K562 (cell line): ENCODE measurements around the gene BDKRB2. TPM values are rescaled to one million over a fixed set of nuclear protein-coding genes. Genes with fewer than 3 reads are reported as not detected.

Source experiments
- ATAC-seq: fragments of 200-7000 bp; cut with Tn5 transposase; 3 replicates; pipeline ENCODE4 v1.9.1; 2020; ENCODE audit warnings: moderate library complexity
- BruUV-seq: library from RNA; stranded (reverse); fragments of 400-500 nt; replicated peaks from 2 replicates; lab custom pipeline; 2021; lab: Mats Ljungman, UMichigan
- CTCF ChIA-PET: fragments of 300-600 bp; formaldehyde crosslinking; extraction: SDS; loops from one replicate; lab custom pipeline; 2021; ENCODE audit warnings: low intra/inter-chr PET ratio; lab: Yijun Ruan, JAX
- POLR2A ChIA-PET: fragments of 300-600, 350-650 bp; sonication (Branson Sonifier 250); formaldehyde crosslinking; extraction: SDS; loops from one replicate; lab custom pipeline; 2021; ENCODE audit warnings: antibody characterized with exemption, inconsistent platforms; lab: Yijun Ruan, JAX
- DNase-seq, 4 experiments: peaks; one replicate each; pipeline versions ENCODE4 v3.0.0 to v3.0.0-alpha.2; 2011 to 2018; ENCODE audit warnings: low spot score in 3 of 4, mixed read lengths in 3 of 4; ENCODE audit errors: extremely low read depth in 1 of 4
- FAIRE-seq: peaks from 2 replicates; lab custom pipeline; 2011; peaks lifted over from hg19 to GRCh38; lab: Jason Lieb, UNC
- H2AFZ ChIP-seq: 2 replicates; pipeline ENCODE4 v1.6.0; 2011; ENCODE audit warnings: low read depth, low read length, control low read depth, inconsistent platforms
- H3K27ac ChIP-seq: fragments of 200-600 bp; 3 replicates; pipeline ENCODE4 v1.8.0; 2011; ENCODE audit warnings: low read depth, mild to moderate bottlenecking, control low read depth, inconsistent platforms, low read length, moderate library complexity, mixed read lengths; ENCODE audit errors: extremely low read depth
- H3K27me3 ChIP-seq, 2 experiments: fragments of 300-600 bp in 1 of 2; 2 replicates in 1 of 2; 3 replicates in 1 of 2; pipeline versions ENCODE4 v1.6.0 to v1.8.0; 2011; ENCODE audit warnings: inconsistent platforms in 2 of 2, low read length in 2 of 2, mild to moderate bottlenecking in 1 of 2, mixed read lengths in 1 of 2, moderate library complexity in 1 of 2; ENCODE audit not compliant: control insufficient read depth in 2 of 2, insufficient read depth in 2 of 2
- H3K36me3 ChIP-seq: fragments of 300-600 bp; 3 replicates; pipeline ENCODE4 v1.8.0; 2011; ENCODE audit warnings: mild to moderate bottlenecking, low read length, inconsistent platforms; ENCODE audit not compliant: control insufficient read depth, insufficient read depth
- H3K4me1 ChIP-seq, 2 experiments: fragments of 200-600 bp in 1 of 2; replicated peaks in 1 of 2; 2 replicates in 1 of 2; 3 replicates in 1 of 2; pipeline versions ENCODE4 v1.5.1 to v1.8.0; 2011; ENCODE audit warnings: inconsistent platforms in 2 of 2, low read length in 2 of 2, mild to moderate bottlenecking in 1 of 2, mixed read lengths in 1 of 2, moderate library complexity in 1 of 2; ENCODE audit not compliant: control insufficient read depth in 2 of 2, insufficient read depth in 2 of 2
- H3K4me2 ChIP-seq: 2 replicates; pipeline ENCODE4 v1.6.1; 2011; ENCODE audit warnings: low read length, control low read depth, inconsistent platforms, mixed read lengths; ENCODE audit not compliant: insufficient read depth
- H3K4me3 ChIP-seq: fragments of 200-600 bp; sonication (generic), shearing (Covaris generic); 2 replicates; pipeline ENCODE4 v1.5.1; 2016; ENCODE audit warnings: control low read depth, inconsistent platforms
- H3K79me2 ChIP-seq: fragments of 200-600 bp; 3 replicates; pipeline ENCODE4 v1.8.0; 2011; ENCODE audit warnings: low read length, inconsistent platforms; ENCODE audit not compliant: control insufficient read depth, insufficient read depth
- H3K9ac ChIP-seq, 2 experiments: 2 replicates each; pipeline versions ENCODE4 v1.6.0 to v1.6.1; 2011; ENCODE audit warnings: low read depth in 2 of 2, low read length in 2 of 2, control low read depth in 1 of 2, inconsistent platforms in 1 of 2, mild to moderate bottlenecking in 1 of 2, mixed read lengths in 1 of 2; ENCODE audit not compliant: insufficient read depth in 1 of 2
- H3K9me1 ChIP-seq: one replicate; pipeline ENCODE4 v1.6.0; 2011; ENCODE audit warnings: inconsistent platforms, mild to moderate bottlenecking, low read length, moderate library complexity; ENCODE audit not compliant: control insufficient read depth, insufficient read depth
- H3K9me3 ChIP-seq: replicated peaks from 2 replicates; pipeline ENCODE4 v1.5.1; 2011; ENCODE audit warnings: low read depth, low read length, inconsistent platforms; ENCODE audit not compliant: control insufficient read depth, insufficient read depth
- H4K20me1 ChIP-seq: replicated peaks from 2 replicates; pipeline ENCODE4 v1.6.1; 2011; ENCODE audit warnings: low read length, inconsistent platforms, mixed read lengths; ENCODE audit not compliant: control insufficient read depth, insufficient read depth
- CCAR2 ChIP-seq: fragments of 200-400 bp; formaldehyde crosslinking; IDR thresholded peaks from 2 replicates; pipeline ENCODE4 v1.6.1; 2017; ENCODE audit warnings: mild to moderate bottlenecking, low read depth, low read length
- E2F8 ChIP-seq: fragments of 450-650 bp; IDR thresholded peaks from 2 replicates; pipeline ENCODE4 v1.7.1; 2018; ENCODE audit warnings: mild to moderate bottlenecking, low read depth; ENCODE audit not compliant: partially characterized antibody
- FOXJ3 ChIP-seq: sonication (generic); formaldehyde crosslinking; IDR thresholded peaks from 2 replicates; pipeline ENCODE4 v1.4.0; 2020; ENCODE audit warnings: mild to moderate bottlenecking, missing genetic modification reagents
- FOXP1 ChIP-seq: sonication (generic); formaldehyde crosslinking; IDR thresholded peaks from 2 replicates; pipeline ENCODE4 v1.8.0; 2022; ENCODE audit warnings: mild to moderate bottlenecking, missing genetic modification reagents
- GTF2A2 ChIP-seq: IDR thresholded peaks from 2 replicates; pipeline ENCODE4 v1.6.1; 2016; ENCODE audit warnings: mild to moderate bottlenecking, missing genetic modification characterization, missing compliant biosample characterization
- HNRNPH1 ChIP-seq: fragments of 200-400 bp; formaldehyde crosslinking; optimal IDR thresholded peaks from 2 replicates; pipeline ENCODE3; 2017; ENCODE audit warnings: low read depth, mild to moderate bottlenecking, low read length, moderate library complexity
- MXI1 ChIP-seq: IDR thresholded peaks from 2 replicates; pipeline ENCODE4 v1.6.1; 2011; ENCODE audit warnings: low read depth, mild to moderate bottlenecking, improper control_type of control experiment, low read length
- SLC30A9 ChIP-seq: fragments of 250-450 bp; sonication (Bioruptor Pico); IDR thresholded peaks from 2 replicates; pipeline ENCODE4 v1.8.0; 2022; ENCODE audit warnings: mild to moderate bottlenecking, moderate library complexity
- TAL1 ChIP-seq: fragments of 450-650 bp; IDR thresholded peaks from 2 replicates; pipeline ENCODE4 v1.6.1; 2016; ENCODE audit warnings: mild to moderate bottlenecking
- TGIF2 ChIP-seq: sonication (generic); formaldehyde crosslinking; IDR thresholded peaks from 2 replicates; pipeline ENCODE4 v1.8.1; 2022; ENCODE audit warnings: mild to moderate bottlenecking, missing genetic modification reagents, moderate library complexity
- TSHZ1 ChIP-seq: fragments of 250-450 bp; sonication (Bioruptor Pico); IDR thresholded peaks from 2 replicates; pipeline ENCODE4 v1.4.0; 2020; ENCODE audit warnings: mild to moderate bottlenecking, moderate library complexity
- ZBTB26 ChIP-seq: fragments of 450-650 bp; formaldehyde crosslinking; IDR thresholded peaks from 2 replicates; pipeline ENCODE4 v1.4.0; 2022; ENCODE audit warnings: missing genetic modification characterization
- ZNF41 ChIP-seq: fragments of 250-450 bp; sonication (Bioruptor Pico); conservative IDR thresholded peaks from 2 replicates; pipeline ENCODE4 v1.4.0; 2020; ENCODE audit warnings: mild to moderate bottlenecking
- ZNF583 ChIP-seq: fragments of 250-450 bp; sonication (Bioruptor Pico); IDR thresholded peaks from 2 replicates; pipeline ENCODE4 v1.4.0; 2020
- WGBS: fragments of 100-300 bp; shearing (Covaris generic); methylation state at CpG from one replicate; pipeline ENCODE4 v1.1.6; 2016; ENCODE audit warnings: low coverage, mixed read lengths; ENCODE audit not compliant: insufficient coverage; ENCODE audit errors: missing lambda C conversion rate; 5-methylcytosine and 5-hydroxymethylcytosine counted together
- in situ Hi-C: fragments of 300-500 bp; cut with MboI; formaldehyde crosslinking; loops from 4 replicates; pipeline ENCODE4 v1.15.0; 2018; ENCODE audit warnings: inconsistent platforms, mixed read lengths
- intact Hi-C: fragments of 100-400 bp; cut with micrococcal nuclease; formaldehyde crosslinking; loops from 2 replicates; pipeline ENCODE4 v1.14.2; 2022
- polyA plus RNA-seq, 8 experiments: library from polyadenylated mRNA; depleted of rRNA in 4 of 8; stranded (reverse) in 5 of 8; unstranded in 3 of 8; fragments of >200 nt; fragmentation: Nextera tagmentation in 2 of 8; fragmentation: Illumina TruSeq in 1 of 8; extraction: Ambion mirVana in 2 of 8; extraction: Trizol in 1 of 8; gene quantifications; 2 replicates each; pipeline versions ENCODE4 v1.2.1 to v1.2.3, GENCODE V29; 2011 to 2014; ENCODE audit warnings: inconsistent platforms in 1 of 8, missing spikeins in 1 of 8
- total RNA-seq, 7 experiments: library from RNA; depleted of rRNA in 6 of 7; stranded (reverse); fragments of >200 nt in 6 of 7; fragmentation: Illumina TruSeq in 2 of 7; extraction: Trizol in 2 of 7; gene quantifications; 2 replicates each; pipeline versions ENCODE4 v1.2.1 to v1.2.3, GENCODE V29; 2011 to 2021; ENCODE audit warnings: low replicate concordance in 1 of 7

The BDKRB2 gene
- total and polyA plus RNA-seq, 9 of the 15 experiments (the other 6 are each of a cell fraction or from before 2014, with no cell fraction given), result 0.02 TPM; not detected in 8

GRCh38 chr14:96176275-96176674, 28.4 kb upstream of the BDKRB2 start:
- H3K9me3 ChIP-seq, result no peaks in the 10 kb centered on the region
- POLR2A ChIA-PET, result no interaction called here
- H3K4me3 ChIP-seq, result no peak overlapping the region
- intact Hi-C loops (no loop called here), in situ Hi-C loops (no loop called here)
- H3K4me1 ChIP-seq, result no peaks in the 10 kb centered on the region
- no peaks in the 10 kb centered on the region for H4K20me1 ChIP-seq
- H3K27ac ChIP-seq, result no peak overlapping the region
- H2AFZ ChIP-seq, result no peak overlapping the region
- H3K9me1 ChIP-seq, result no peaks in the 10 kb centered on the region
- H3K36me3 ChIP-seq, result no peaks in the 10 kb centered on the region
- H3K79me2 ChIP-seq, result no peaks in the 10 kb centered on the region
- no peak for ATAC-seq
- BruUV-seq, result no TSS peak
- no peak overlapping the region for H3K9ac ChIP-seq
- H3K27me3 ChIP-seq, result peaks cover 0 to 16% of the 10 kb centered on the region in 2 experiments; a peak in 3 of 5 replicates
- WGBS, result 0% methylated on average over 1 of the region's 2 CpGs
- TF ChIP-seq FOXP1 (CRISPR knock-in tag) (no peak), FOXJ3 (CRISPR knock-in tag) (no peak), ZNF583 (CRISPR knock-in tag) (no peak), ZBTB26 (no peak), TAL1 (no peak), E2F8 (no peak), TSHZ1 (CRISPR knock-in tag) (no peak), TGIF2 (no peak), MXI1 (no peak), CCAR2 (no peak), SLC30A9 (CRISPR knock-in tag) (no peak), HNRNPH1 (no peak), GTF2A2 (tag) (no peak), ZNF41 (CRISPR knock-in tag) (no peak)
- TF ChIP-seq, all 486 proteins: peak for 0
- no peak overlapping the region for H3K4me2 ChIP-seq
- CTCF ChIA-PET, result no interaction called here
- DNase-seq, result no peak
- FAIRE-seq, result no peak
